Right cardiac atrium (tissue), 5 donors: Measurements from ENCODE around the gene AFAP1. TPM values are rescaled to one million over a fixed set of nuclear protein-coding genes. Genes with fewer than 3 reads are reported as not detected.

ENCODE experiments used
- ATAC-seq, 2 donors: fragments of 200-7000 bp; cut with Tn5 transposase; one replicate each; pipeline versions ENCODE4 v1.8.0 to v1.9.1; 2020; ENCODE audit warnings: moderate library complexity in 2 of 2, mild to moderate bottlenecking in 1 of 2
- DNase-seq, 3 donors: peaks; one replicate each; pipeline ENCODE4 v3.0.0-alpha.2; 2020
- H3K27ac ChIP-seq: one replicate; pipeline ENCODE4 v1.5.1; 2013; ENCODE audit warnings: mild to moderate bottlenecking, low read length, control low read depth, moderate library complexity
- H3K27me3 ChIP-seq: one replicate; pipeline ENCODE4 v1.6.1; 2013; ENCODE audit not compliant: control insufficient read depth, insufficient read depth
- H3K4me1 ChIP-seq: one replicate; pipeline ENCODE4 v1.6.1; 2013; ENCODE audit warnings: low read length; ENCODE audit not compliant: control insufficient read depth, insufficient read depth
- H3K4me3 ChIP-seq: one replicate; pipeline ENCODE4 v1.5.1; 2013; ENCODE audit warnings: low read length, control low read depth
- H3K9me3 ChIP-seq: one replicate; pipeline ENCODE4 v1.6.1; 2013; ENCODE audit warnings: low read length; ENCODE audit not compliant: control insufficient read depth
- WGBS: extraction: QIAGEN DNeasy Blood & Tissue Kit; methylation state at CpG from one replicate; pipeline ENCODE4 v1.1.7; 2013; 5-methylcytosine and 5-hydroxymethylcytosine counted together
- intact Hi-C, 4 donors: fragments of 100-400 bp; cut with DNase I; formaldehyde crosslinking; loops; one replicate each; pipeline versions ENCODE4 v1.11.0 to v1.14.0; 2022 to 2023
- polyA plus RNA-seq: library from polyadenylated mRNA; stranded (reverse); fragments of 200-250 nt; gene quantifications from one replicate; pipeline ENCODE4 v1.2.3, GENCODE V29; 2013
- total RNA-seq, 4 donors: library from RNA; stranded (reverse); fragmentation: NEBNext Ultra II Directional; extraction: Animal tissue kit (Norgen Biotek cat#: 25700); gene quantifications; one replicate each; pipeline ENCODE4 v1.2.1, GENCODE V29; 2021
- donor health status: healthy with polysubstance abuse.
- donor health status: DM: no; HTN: yes; CAD: no.
- donor health status: DM: no; HTN: no; CAD: no.
- donor health status: DM: no; HTN: yes; CAD: no; lungs with severe emphysema.
- donor health status: DM: yes; HTN: yes; CAD: no.

AFAP1 gene
- total and polyA plus RNA-seq, 5 donors, result 7.8 to 43.6 (median 25.4) TPM

DNA sequence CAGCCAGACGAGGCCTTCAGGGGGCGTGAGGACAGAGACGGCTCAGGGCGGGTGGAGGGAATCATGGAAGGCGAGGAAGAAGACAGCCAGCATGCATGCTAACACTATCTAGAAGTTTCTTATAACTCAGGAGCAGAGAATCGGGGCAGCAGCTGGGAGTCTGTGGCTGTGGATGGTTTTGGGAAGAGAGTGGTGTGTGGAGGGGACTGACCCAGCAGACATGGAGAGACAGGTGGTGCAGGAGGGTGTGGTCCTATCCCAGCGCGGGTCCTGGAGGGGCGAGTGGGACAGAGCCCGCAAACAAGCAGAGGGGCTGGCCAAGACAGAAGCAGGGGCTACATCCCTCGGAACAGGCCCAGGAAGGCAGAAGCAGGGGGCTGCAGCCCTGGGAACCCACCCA lies 192.1 kb downstream of the AFAP1 start:
- Histone ChIP-seq H3K4me1 (no peaks in the 10 kb centered on the region), H3K27me3 (no peaks in the 10 kb centered on the region), H3K9me3 (no peaks in the 10 kb centered on the region), H3K27ac (no peak overlapping the region), H3K4me3 (no peak overlapping the region)
- 95% methylated on average over 11 of the region's 11 CpGs for WGBS
- DNase-seq (peak in 2 of 3 donors; percentile 11 to 12), ATAC-seq (no peak)
- intact Hi-C loops, result no loop called here

DNA sequence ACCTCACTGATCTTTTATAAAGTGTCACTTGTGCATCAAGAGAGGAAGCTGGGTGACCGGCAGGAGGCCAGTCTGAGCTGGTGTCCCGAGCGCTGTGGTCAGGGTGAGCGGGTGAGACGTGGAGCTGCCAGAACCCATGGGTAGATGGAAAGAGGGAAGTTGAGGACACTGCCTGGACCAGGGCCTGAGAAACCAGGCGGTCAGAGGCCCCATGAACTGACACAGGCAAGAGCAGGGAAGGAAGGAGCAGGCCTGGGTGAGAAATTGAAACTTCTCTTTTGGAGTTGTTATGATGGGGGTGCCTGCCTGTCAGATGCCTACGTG lies 192.6 kb downstream of the AFAP1 start:
- Histone ChIP-seq H3K9me3 (no peaks in the 10 kb centered on the region), H3K27me3 (no peaks in the 10 kb centered on the region), H3K4me1 (no peaks in the 10 kb centered on the region), H3K4me3 (no peak overlapping the region), H3K27ac (no peak overlapping the region)
- ATAC-seq (no peak), DNase-seq (peak in 2 of 3 donors; percentile 76 to 77)
- 88% methylated on average over 7 of the region's 7 CpGs for WGBS
- intact Hi-C loops, result no loop called here

- intact Hi-C loops, result no loop called here
- Histone ChIP-seq H3K4me1 (no peaks in the 10 kb centered on the region), H3K9me3 (no peaks in the 10 kb centered on the region), H3K27me3 (no peaks in the 10 kb centered on the region), H3K4me3 (no peak overlapping the region), H3K27ac (no peak overlapping the region)
- no peak for ATAC-seq
- 94% methylated on average over 20 of the region's 20 CpGs for WGBS
- peak in 1 of 3 donors; percentile 4 for DNase-seq
Measured at GRCh38 chr4:7746351-7747061, 193.2 kb downstream of the AFAP1 start.

DNA sequence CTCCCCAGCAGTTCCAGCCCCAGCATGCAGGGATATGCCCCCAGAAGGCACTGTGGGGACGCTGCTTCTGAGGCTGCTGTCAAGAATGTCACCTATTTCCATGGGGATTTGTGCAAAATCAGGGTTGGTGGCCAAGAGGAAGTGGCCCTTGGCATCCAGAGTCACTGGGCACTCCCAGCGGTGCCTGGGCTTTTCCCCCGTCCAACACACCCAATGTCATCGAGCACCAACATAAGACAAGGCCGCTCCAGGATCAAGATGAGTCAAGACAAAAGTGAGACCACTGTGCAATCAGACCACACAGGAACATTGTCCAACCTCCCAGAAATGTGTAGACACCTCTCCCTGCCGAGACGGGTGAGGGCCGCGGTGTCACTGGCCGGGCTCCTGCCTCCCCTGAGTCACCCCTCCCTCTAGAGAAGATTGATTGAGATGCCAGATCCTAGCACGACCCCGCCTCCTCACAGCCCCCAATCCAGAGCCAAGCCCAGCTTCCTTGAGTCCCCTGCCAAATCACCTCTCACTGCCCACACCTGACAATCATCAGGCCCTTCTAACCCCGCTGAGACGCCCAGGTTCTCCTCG lies 194.3 kb downstream of the AFAP1 start:
- ATAC-seq (no peak), DNase-seq (peak in 2 of 3 donors; percentile 40 to 53)
- no peaks in the 10 kb centered on the region for H3K27me3 ChIP-seq
- no peak overlapping the region for H3K4me3 ChIP-seq
- WGBS, result 90% methylated on average over 15 of the region's 15 CpGs
- H3K27ac ChIP-seq, result no peak overlapping the region
- intact Hi-C loops, result no loop called here
- no peaks in the 10 kb centered on the region for H3K9me3 ChIP-seq
- no peaks in the 10 kb centered on the region for H3K4me1 ChIP-seq

DNA sequence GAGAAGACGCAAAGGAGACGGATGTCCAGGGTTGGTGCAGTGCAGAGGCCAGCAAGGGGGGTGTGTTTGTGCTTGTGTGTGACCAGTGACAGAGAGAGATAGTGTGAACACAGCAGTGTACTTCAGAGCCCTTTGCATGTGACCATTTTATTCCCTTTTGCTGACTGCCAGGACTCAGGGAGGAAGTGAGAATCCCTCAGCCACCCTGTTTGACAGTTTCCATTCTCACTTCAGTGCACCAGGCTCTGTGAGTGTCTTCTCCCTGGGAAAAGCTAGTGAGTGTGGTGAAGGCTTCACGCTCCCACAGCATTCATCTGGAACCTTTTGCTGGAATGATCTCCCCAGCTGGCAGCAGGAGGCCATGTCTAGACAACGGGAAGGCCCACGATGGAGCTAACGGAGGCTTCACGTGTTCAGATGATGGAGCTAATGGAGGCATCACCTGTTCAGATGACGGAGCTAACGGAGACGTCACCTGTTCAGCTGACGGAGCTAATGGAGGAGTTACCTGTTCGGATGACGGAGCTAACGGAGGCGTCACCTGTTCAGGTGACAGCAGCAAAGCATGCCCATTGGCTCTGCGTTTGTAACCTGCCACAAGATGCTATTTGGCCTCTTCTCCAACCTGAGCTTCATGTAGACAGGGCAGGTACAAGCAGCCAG lies 195.4 kb downstream of the AFAP1 start:
- H3K4me1 ChIP-seq, result no peaks in the 10 kb centered on the region
- no peak overlapping the region for H3K4me3 ChIP-seq
- no peaks in the 10 kb centered on the region for H3K9me3 ChIP-seq
- DNase-seq (peak in 2 of 3 donors; percentile 33 to 42), ATAC-seq (peak; percentile 20 to 46)
- H3K27ac ChIP-seq, result no peak overlapping the region
- 88% methylated on average over 16 of the region's 16 CpGs for WGBS
- intact Hi-C loops, result no loop called here
- H3K27me3 ChIP-seq, result no peaks in the 10 kb centered on the region

DNA sequence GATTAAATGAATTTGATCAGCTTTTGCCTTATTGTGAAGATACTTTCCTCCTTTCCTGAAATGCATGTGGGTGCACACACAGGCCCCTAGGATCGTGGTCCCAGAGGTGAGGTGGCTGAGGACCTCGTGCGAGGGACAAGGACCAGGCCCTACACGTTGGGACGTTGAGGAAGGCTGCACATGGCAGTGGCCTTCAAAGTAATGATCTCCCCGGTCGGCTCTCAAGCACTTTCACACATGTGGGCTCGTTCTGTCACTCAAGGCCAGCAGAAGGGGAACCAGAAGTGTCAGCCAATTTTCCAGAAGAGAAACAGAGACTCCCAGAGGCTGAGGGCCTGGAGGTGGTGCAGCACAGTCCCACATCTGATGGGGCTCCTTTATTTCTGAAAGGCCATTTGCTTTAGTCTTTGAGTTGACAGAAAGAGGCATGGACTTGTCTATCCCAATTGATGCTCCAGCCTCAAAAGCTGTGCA lies 196.8 kb downstream of the AFAP1 start:
- WGBS, result 75% methylated on average over 8 of the region's 8 CpGs
- DNase-seq (peak in 2 of 3 donors; percentile 14 to 17), ATAC-seq (no peak)
- no peaks in the 10 kb centered on the region for H3K27me3 ChIP-seq
- H3K4me1 ChIP-seq, result no peaks in the 10 kb centered on the region
- intact Hi-C loops, result no loop called here
- no peak overlapping the region for H3K27ac ChIP-seq
- no peak overlapping the region for H3K4me3 ChIP-seq
- no peaks in the 10 kb centered on the region for H3K9me3 ChIP-seq

DNA sequence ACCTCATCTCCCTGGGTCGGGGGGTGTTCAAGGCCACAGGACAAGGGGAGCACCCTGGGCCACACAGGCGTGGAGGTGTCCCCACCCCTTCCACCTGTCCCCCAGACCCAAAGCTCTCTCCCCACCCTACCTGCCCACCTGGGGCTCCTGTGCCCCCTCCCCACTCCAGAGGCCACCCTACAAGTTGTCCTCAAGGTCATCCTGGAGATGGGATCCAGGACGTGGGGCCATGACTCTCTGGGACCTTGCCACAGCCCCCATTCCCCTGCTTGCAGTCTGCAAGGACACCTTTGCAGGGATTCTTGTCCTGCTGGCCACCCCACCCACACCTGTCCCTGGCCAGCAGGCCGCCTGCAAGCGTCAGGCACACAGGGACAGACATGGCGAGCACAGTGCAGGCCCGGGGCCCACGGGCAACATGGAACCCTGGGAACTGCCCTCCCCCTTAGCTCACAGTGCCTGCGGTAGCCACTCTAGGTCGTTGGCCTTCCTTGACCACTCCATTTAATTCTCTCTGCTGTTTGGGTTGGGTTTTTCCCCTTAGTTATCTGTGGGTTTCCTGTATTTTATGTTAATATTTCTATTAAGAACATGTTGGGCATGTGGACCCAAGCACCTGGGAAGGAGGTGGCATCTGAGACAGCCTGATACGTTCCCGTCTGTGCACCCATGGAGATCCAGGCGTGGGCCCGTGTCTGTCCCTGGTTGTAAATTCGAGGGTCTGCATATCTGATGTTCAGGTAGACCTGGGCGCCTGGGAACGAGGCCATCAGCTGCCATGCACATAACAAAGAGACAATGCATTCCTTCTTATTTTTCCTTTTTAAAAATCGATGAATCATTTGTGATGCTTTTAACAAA lies 197.5 kb downstream of the AFAP1 start:
- ATAC-seq (no peak), DNase-seq (peak in 2 of 3 donors; percentile 37 to 41)
- no peaks in the 10 kb centered on the region for H3K9me3 ChIP-seq
- no peak overlapping the region for H3K4me3 ChIP-seq
- H3K4me1 ChIP-seq, result no peaks in the 10 kb centered on the region
- 93% methylated on average over 18 of the region's 18 CpGs for WGBS
- intact Hi-C loops, result no loop called here
- no peaks in the 10 kb centered on the region for H3K27me3 ChIP-seq
- no peak overlapping the region for H3K27ac ChIP-seq

DNA sequence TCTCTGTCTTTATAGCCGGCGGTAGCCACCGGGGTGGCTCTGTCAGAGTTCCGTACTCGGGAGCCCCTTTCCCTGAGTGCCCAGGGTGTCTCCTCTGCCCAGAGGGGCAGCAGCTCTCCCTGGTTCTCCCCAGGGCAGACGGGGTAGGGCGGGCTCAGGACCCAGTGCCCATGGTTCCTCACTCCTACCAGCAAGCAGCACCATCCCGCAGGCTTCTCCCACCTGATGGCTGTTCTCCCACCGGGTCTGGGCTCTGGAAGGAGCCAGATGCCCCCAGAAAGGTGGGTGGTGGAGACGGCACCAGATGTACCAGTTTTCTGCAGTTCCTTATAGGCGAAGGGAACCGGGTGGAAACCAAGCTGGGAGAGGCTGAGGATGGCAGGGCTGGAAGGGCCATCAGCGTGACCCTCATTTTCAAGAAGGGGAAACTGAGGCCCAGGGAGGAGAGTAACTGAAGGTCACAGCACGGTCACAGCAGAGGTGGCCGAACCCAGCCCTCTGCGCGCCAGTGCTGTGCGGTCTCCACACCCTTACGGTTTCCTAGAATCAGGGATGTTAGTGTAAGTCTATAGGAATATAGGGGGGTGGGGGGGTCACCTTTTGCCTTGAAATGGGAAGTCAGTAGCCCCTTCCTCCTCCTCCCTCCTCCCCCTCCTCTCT lies 198.7 kb downstream of the AFAP1 start:
- no peak overlapping the region for H3K4me3 ChIP-seq
- H3K27me3 ChIP-seq, result no peaks in the 10 kb centered on the region
- WGBS, result 96% methylated on average over 19 of the region's 19 CpGs
- intact Hi-C loops, result no loop called here
- ATAC-seq (no peak), DNase-seq (peak in 2 of 3 donors; percentile 3 to 35)
- no peak overlapping the region for H3K27ac ChIP-seq
- H3K4me1 ChIP-seq, result no peaks in the 10 kb centered on the region
- H3K9me3 ChIP-seq, result no peaks in the 10 kb centered on the region

GRCh38 chr4:7739918-7740865 lies 199.5 kb downstream of the AFAP1 start:
- H3K4me1 ChIP-seq, result no peaks in the 10 kb centered on the region
- no peaks in the 10 kb centered on the region for H3K27me3 ChIP-seq
- ATAC-seq (no peak), DNase-seq (peak in 1 of 3 donors; percentile 38)
- H3K4me3 ChIP-seq, result no peak overlapping the region
- intact Hi-C loops, result no loop called here
- 91% methylated on average over 45 of the region's 45 CpGs for WGBS
- no peaks in the 10 kb centered on the region for H3K9me3 ChIP-seq
- H3K27ac ChIP-seq, result no peak overlapping the region
